GM21737 (cell line): ENCODE measurements around the gene BUD13.

ENCODE experiments used
- ATAC-seq: cut with Tn5 transposase; IDR thresholded peaks from one replicate; pipeline ENCODE4 v1.9.1; 2021; ENCODE audit warnings: mild to moderate bottlenecking, moderate library complexity; ENCODE audit not compliant: unreplicated experiment

The BUD13 gene

GRCh38 chr11:116720895-116721294 lies 51.9 kb downstream of the BUD13 start:
- ATAC-seq, result no peak

- ATAC-seq, result no peak
These were observed 53.8 kb downstream of the BUD13 start for GRCh38 chr11:116718955-116719501.

GRCh38 chr11:116716621-116717020 lies 56.2 kb downstream of the BUD13 start:
- ATAC-seq, result no peak

GRCh38 chr11:116715383-116715782 lies 57.4 kb downstream of the BUD13 start:
- ATAC-seq, result no peak

GRCh38 chr11:116714902-116715301 lies 57.9 kb downstream of the BUD13 start:
- no peak for ATAC-seq

GRCh38 chr11:116712428-116712827 lies 60.4 kb downstream of the BUD13 start:
- no peak for ATAC-seq

- no peak for ATAC-seq
These were observed 62.0 kb downstream of the BUD13 start for GRCh38 chr11:116710762-116711161.

GRCh38 chr11:116710001-116710674 lies 62.6 kb downstream of the BUD13 start:
- ATAC-seq, result no peak

GRCh38 chr11:116707746-116708145 lies 65.0 kb downstream of the BUD13 start:
- no peak for ATAC-seq

GRCh38 chr11:116707161-116707629 lies 65.6 kb downstream of the BUD13 start:
- no peak for ATAC-seq

- no peak for ATAC-seq
These were observed 69.4 kb downstream of the BUD13 start for GRCh38 chr11:116703421-116703820.

GRCh38 chr11:116702772-116703385 lies 69.9 kb downstream of the BUD13 start:
- no peak for ATAC-seq

GRCh38 chr11:116701876-116702275 lies 70.9 kb downstream of the BUD13 start:
- ATAC-seq, result no peak

GRCh38 chr11:116701297-116701801 lies 71.4 kb downstream of the BUD13 start:
- no peak for ATAC-seq

GRCh38 chr11:116700586-116701220 lies 72.1 kb downstream of the BUD13 start:
- ATAC-seq, result no peak
